MM.1S (cell line): Measurements from ENCODE around the gene CAV1.

ENCODE experiments used
- CTCF ChIP-seq: fragments of 300-600 bp; sonication (generic); IDR thresholded peaks from 2 replicates; pipeline ENCODE4 v1.5.1; 2016; ENCODE audit warnings: antibody characterized with exemption, low read length, mixed read lengths
- EZH2 ChIP-seq: fragments of 300-600 bp; sonication (generic); optimal IDR thresholded peaks from 2 replicates; pipeline ENCODE3; 2017; ENCODE audit warnings: low read depth, mild to moderate bottlenecking, antibody characterized with exemption, low read length, mixed read lengths
- EZH2phosphoT487 ChIP-seq: fragments of 300-600 bp; sonication (generic); IDR thresholded peaks from 2 replicates; pipeline ENCODE4 v1.6.1; 2018; ENCODE audit warnings: antibody characterized with exemption, low read length

- TF ChIP-seq CTCF = no peak
- no peak for TF ChIP-seq EZH2phosphoT487
- TF ChIP-seq EZH2 = no peak
These were observed 18.8 kb downstream of the CAV1 start for GRCh38 chr7:116543664-116544063.
